ENCODE measurements around the gene PARP14.
"Not testable (repeated sequence)": the region's sequence is repeated elsewhere in the genome, so short reads cannot be mapped to it uniquely, and the experiment has no call there.

Gene PARP14

DNA sequence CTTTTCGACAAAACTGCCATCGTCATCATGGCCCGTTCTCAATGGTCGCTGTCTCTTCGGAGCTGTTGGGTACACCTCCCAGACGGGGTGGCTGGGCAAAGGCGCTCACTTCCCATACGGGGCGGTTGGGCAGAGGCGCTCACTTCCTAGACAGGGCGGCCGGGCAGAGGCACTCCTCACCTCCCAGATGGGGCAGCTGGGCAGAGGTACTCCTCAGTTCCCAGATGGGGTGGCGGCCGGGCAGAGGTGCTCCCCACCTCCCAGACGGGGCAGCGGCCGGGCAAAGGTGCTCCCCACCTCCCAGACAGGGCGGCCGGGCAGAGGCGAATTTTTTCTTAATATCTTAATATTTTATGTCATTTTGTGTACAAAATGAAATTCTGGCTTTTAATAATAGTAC, 44.5 kb downstream of the PARP14 start:
- no peak for DNase-seq

DNA sequence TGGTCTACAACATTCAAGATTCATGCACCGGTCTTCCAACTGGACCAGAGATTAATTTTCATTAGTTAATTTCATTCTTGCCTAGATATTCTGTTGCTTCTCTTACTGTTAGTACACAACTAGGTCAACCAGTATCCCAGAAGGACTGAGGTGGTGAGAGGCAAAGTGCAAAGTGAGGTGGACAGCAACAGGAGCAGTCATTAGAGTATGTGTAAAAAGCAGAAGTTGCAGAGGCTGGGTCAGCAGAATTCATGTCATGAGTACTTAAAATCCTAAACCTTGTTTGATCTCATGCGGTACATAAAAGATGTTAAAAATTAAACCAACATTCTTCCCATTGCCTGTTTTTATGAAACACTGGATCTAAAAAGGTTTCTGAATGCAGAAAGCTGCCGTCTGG, 46.7 kb downstream of the PARP14 start:
- no peak for DNase-seq

DNA sequence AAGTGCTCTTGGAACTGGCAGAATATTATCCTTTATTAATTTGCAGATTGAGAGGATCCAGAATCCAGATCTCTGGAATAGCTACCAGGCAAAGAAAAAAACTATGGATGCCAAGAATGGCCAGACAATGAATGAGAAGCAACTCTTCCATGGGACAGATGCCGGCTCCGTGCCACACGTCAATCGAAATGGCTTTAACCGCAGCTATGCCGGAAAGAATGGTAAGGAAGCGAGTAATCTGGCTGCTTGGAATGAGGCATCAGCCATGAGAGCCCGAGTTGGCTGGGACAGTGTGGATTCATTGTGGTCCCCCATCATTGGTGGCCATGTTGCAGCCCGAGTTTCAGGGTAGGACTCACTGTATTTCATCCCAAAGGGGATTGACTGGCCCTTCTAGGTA, 47.1 kb downstream of the PARP14 start:
- no peak for DNase-seq

DNA sequence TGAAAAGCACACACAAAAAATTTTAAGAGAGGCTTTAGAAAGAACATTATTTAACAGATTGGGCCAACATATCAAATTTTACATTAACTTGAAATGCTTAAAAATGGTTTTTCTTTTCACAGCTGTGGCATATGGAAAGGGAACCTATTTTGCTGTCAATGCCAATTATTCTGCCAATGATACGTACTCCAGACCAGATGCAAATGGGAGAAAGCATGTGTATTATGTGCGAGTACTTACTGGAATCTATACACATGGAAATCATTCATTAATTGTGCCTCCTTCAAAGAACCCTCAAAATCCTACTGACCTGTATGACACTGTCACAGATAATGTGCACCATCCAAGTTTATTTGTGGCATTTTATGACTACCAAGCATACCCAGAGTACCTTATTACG, 47.5 kb downstream of the PARP14 start:
- no peak for DNase-seq

DNA sequence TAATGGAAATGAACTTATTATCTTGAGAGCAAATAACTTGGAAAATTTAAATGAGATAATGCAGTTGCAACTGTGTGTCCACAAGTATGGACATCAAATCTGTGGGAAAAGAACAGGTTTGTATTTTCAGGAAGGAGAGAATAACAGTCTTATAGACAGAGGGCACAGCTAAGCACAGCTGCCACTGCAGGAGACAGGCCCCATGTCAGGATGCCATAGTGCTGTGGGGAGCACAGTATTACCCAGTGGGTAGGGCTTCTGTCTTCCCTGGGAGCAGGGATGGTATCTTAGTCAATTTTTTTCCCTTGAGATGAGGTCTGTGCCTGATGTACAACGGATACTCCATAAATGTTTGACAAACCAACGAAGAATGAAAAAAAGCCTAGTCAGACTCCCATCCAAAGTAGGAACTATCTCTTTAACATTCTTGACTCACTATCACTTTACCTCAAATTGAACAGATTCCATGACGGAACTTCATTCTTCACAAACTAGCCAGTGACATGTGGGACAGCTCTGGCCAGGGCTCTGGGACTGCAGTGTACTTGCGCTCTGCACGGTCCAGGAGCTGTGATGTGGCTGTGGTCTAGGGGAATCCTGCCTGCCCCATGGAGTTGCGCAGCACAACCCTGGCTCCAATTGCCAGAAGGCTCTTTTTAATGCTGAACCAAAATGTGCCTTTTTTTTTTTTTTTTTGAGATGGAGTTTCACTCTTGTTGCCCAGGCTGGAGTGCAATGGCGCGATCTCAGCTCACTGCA, 48.3 kb downstream of the PARP14 start:
- DNase-seq = no peak

DNA sequence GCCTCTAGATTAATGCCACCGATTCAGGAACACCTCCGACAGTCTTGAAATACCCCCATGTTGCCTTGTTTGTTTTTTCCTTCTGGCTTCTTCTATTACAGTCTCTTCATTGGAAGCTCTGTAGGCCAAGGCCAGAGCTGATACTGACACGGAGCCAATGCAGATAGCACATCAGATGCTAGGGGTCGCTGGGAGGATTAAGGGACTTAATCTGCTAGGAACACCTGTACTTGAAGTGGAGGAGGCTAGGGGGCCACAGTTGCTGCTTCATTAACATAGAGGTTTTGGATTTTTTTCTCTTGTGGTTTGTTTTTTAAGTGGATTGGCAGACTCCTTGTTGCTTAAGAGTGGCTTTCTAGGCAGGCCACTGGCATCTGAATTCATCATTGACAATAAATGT, 49.6 kb downstream of the PARP14 start:
- DNase-seq = no peak

DNA sequence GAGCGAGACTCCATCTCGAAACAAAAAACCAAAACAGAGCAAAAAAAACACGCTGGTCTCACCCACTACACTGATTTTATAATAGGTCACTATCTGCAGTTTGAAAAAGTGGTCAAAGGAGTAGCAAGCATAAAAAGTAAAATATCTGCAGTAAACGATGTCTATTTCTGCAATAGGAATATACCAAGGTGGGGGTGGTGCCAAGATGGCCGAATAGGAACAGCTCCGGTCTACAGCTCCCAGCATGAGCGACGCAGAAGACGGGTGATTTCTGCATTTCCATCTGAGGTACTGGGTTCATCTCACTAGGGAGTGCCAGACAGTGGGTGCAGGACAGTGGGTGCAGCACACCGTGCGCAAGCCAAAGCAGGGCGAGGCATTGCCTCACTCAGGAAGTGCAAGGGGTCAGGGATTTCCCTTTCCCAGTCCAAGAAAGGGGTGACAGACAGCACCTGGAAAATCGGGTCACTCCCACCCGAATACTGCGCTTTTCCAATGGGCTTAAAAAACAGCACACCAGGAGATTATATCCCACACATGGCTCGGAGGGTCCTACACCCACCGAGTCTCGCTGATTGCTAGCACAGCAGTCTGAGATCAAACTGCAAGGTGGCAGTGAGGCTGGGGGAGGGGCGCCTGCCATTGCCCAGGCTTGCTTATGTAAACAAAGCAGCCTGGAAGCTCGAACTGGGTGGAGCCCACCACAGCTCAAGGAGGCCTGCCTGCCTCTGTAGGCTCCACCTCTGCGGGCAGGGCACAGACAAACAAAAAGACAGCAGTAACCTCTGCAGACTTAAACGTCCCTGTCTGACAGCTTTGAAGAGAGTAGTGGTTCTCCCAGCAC, 52.3 kb downstream of the PARP14 start:
- DNase-seq = not testable (repeated sequence)

DNA sequence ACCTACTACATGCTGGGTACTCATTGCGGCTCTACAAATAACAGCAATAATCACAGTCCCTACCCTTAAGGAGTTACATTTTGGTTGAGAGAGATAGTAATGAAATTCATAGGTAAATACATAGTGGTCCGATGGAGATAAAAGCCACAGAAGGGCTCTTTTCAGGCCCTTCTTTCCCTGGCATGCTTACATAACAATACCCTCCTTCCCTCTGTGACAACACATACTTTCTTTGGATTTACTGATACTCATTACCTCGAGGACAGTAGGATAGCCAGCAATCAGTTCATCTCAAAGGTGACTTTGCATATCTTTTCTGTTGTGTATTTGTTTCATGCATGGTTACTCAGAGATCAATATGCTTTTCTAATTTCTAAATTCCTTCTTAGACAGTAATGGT, 58.5 kb downstream of the PARP14 start:
- DNase-seq = no peak

DNA sequence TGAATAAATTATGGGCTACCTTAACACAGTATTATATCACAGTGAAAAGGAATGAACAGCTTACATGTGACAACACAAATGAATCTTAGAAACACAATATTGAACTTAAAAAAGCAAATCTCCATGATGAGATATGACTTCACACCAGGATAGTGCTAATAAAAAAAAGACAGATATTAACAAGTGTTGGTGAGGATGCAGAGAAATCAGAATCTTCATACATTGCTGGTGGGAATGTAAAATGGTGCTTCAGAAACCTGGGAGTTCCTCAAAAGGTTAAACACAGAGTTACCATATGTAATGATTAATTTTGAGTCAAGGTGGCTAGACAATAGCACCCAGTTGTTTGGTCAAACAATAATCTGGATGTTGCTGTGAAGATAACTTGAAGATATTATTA, 61.6 kb downstream of the PARP14 start:
- no peak for DNase-seq

DNA sequence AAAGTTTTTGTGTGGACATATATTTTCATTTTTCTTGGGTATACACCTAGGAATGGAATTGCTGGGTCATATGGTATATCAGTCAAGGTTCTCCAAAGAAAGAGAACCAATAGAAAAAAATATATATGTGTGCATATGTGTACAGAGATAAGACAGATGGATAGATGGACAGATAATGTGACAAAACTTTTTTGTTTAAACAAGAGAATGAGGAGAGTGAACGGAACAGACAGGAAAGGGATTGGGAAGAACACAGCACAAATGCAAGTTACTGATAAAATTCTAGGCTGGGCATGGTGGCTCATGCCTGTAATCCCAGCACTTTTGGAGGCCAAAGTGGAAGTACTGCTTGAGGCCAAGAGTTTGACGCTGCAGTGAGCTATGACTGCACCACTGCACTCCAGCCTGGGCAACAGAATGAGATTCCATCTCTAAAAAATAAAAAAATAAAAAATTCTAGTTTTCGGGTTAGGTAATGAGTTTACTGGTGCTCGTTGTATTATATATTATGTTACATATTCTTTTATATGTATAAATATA, 63.0 kb downstream of the PARP14 start:
- no peak for DNase-seq

DNA sequence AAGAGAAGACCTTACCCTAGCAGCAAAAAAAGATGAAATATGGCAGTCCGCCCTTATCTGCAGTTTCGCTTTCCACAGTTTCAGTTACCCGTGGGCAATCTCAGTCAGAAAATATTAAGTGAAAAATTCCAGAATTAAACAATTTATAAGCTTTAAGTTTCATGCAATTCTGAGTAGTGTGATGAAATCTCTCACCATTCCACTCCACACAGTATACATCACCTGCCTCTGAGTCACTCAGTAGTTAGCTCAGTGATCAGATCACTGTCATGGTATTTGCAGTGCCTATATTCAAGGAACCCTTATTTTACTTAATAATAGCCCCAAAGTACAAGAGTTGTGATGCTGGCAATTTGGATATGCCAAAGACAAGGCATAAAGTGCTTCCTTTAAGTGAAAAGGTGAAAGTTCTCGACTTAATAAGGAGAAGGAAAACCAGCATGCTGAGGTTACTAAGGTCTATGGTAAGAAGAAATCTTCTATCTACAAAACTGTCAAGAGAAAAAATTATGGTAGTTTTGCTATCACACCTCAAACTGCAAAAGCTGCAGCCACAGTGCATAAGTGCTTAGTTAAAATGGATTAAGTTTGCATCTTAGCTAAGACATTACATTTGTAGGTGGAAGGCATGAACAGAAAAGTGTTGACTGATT, 64.9 kb downstream of the PARP14 start:
- DNase-seq = no peak

DNA sequence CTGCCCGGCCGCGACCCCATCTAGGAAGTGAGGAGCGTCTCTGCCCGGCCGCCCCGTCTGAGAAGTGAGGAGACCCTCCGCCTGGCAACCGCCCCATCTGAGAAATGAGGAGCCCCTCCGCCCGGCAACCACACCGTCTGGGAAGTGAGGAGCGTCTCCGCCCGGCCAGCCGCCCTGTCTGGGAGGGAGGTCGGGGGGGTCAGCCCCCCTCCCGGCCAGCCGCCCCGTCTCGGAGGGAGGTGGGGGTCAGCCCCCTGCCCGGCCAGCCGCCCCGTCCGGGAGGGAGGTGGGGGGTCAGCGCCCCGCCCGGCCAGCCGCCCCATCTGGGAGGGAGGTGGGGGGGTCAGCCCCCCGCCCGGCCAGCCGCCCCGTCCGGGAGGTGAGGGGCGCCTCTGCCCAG, 66.7 kb downstream of the PARP14 start:
- not testable (repeated sequence) for DNase-seq

DNA sequence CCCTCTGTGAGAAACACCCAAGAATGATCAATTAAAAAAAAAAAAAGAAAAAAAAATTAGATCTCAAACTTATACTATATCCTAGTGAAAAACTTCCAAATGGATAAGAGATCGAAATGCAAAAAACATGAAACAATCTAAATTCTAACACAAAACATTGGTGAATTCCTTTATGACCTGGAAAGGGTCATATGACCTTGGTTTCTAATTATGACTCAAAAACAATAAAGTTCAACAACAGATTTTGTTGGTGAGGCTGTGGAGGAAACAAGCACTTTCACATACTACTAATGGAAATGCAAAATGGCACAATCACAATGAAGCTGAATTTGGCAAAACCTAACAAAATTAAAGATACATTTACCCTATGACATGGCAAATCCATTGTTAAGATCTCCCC, 67.7 kb downstream of the PARP14 start:
- DNase-seq = no peak

DNA sequence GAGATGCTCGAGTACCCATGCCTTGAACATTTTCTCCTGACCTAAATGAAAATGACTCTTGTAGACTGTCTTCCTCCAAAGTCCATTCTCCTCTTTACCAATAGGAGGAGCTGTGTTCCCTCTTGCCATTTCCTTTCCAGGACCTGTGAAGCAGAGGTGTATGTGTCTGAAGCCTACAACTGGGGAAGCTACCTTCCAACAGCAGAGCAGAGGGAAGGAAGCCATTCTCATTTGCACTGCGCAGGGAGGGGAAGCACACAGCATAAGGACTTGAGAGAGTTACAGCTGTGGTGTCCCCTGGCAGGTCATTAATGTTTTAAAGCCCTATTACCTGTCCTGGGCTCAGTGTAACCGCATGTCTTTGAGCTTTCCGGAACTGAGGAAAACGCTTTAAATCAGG, 74.3 kb downstream of the PARP14 start:
- no peak for DNase-seq

DNA sequence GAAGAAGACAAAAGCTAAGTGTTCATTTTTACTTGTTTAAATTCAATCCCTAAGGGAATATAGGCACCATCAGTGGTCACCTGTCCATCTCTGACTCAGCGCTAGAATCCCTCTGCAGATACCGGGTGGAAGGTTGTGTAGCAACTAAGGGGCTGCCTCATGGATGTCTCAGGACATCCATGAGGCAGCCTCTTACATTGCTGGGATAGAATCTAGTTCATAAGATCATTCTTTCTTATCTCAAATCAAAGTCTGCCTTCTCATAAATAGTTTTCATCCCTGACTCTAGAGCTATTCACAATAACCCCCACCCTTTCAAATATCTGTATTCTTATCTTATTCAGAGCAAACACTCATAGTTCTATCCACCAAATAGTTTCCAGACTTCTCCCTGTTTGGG, 74.9 kb downstream of the PARP14 start:
- no peak for DNase-seq

DNA sequence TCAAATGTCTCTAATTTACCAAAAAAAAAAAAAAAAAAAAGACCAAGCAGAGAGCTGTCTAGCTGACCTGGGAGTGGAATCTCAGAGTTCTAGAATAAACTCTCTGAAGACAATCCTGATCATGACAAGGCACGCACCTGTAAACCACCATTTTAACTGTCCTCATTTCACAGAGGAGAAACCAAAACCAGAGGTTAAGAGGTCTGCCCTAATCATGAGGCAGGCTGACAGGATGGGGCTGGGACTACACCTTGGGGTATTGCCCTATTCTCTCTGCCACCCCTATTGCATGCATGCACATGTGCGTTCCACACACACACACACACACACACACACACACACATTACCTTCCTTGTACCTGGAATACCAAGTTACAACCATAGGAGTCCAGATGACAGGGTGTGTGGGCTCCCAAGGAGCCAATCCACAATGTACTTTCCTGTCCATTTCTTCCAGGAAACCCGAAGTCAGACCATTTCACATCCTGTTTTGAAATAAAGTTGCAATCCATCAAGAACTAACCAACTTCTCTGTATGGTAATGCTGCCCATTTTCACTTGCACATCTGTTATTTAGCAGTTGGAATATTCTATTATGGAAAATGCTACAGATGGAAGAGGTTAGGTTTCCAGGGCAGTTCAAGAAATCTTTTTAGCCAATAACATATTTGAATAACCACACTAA, 78.4 kb downstream of the PARP14 start:
- no peak for DNase-seq

DNA sequence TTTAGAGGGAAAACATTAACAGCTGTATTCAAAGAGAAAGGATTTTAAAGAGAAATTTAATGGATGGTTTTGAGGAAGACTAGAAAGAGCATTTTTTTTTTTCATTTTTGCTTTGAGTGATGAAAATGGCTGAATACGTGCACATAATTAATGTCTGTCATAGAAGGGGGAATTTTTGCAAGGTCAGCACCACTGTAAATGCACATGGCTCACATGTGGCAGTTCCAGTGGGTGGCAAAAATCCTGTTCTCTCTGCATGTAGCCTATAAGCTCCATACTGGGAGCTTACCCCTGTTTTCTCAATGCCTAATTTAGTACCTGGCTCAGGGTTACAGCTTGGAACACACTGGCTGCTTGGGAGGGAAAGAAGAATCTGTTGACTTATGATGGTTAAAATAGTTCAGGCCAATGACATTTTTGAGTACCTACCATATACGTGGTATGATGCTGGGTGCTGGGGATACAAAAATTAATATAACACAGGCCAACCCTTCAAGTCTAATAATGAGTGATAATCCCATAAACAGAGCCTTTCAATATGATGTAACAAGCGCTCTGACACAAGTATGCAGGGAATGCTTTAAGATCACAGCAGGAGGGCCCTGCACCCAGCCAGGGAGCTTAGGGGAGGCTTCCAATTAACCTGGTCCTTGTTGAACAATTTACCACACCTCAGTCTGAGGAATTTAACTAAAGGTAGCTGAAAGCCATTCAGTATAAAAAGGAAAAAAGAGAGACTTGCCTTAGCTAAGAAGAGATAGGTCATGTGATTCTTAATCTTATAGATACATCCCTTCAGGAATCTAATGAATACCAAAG, 80.0 kb downstream of the PARP14 start:
- no peak for DNase-seq

DNA sequence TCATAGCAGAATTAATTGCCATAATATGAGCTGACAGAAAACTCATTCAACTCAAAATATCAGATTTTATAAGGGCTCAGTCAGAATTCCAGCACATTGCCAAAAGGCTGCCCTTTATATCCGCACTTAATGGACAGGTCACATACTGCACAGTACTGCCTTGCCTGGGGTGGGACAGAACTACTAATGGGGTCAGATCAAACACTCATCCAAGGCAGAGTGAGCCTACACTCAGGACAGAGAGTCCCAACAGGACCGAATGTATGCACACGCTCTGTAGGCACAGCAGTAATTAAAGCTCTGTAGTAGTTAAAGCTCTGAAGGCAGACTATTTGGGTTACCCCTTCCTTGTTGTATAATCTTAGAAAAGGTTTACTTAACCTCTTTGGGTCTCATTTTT, 85.8 kb downstream of the PARP14 start:
- DNase-seq = no peak

DNA sequence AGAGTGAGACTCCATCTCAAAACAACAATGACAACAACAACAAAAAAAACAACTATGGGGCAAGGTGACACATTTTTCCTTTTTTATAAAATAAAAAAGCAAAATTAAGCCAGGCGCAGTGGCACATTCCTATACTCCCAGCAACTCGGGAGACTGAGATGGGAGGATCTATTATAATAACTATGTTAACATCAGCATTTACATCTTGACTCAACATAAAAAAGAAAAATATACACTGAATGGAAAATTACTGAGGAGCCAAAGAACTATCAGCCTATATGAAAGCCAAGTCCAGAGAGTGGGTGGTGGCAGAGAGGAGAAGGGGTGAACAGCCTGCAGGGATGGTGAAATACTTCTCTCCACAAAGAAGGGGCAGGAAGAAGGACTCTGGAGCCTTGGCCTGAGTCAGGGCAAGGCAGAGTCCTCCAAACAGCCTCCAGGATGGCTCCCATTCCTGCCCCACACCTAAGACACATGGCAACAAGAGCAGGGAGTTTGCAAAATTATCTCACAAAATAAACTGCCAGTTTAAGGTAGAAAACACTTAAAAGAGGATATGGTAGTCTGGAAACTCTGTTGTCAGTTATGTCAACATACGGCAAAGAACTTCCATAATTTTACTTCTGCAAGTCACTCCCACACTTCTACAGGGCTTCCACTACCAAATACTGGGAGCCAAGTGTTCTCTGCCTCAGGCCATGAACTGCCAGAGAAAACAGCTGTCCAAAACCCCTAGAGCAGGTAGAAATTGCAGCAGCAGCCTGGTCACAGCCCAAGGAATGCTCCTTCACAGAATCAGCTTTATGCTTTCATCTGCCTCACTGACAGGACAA, 87.1 kb downstream of the PARP14 start:
- DNase-seq = no peak

DNA sequence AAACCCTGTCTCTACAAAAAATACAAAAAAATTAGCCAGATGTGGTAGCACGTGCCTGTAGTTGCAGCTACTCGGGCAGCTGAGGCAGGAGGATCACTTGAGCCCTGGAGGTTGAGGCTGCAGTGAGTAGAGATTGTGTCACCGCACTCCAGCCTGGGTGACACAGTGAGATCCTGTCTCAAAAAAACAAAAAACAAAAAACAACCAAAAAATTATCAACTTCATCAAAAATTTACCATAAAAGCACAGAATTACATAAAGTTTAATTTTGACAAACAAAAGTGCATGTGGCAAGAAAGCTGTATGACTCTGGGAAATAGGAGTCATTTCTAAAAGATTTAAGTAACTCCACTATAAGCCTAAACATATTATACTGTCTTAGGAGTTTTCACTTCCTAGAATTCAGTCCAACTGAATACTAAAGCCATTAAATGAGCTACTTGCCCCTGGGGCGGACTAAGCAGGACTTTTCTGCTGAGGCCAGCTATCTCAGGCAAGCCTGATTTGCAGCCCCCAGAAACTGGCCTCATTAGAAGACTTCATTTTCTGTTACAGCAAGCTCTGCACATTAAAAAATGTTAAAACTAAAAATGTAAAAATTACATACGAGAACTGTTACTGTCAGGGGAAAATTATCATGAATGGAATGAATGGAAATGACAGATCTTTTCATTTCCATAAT, 90.0 kb downstream of the PARP14 start:
- no peak for DNase-seq

DNA sequence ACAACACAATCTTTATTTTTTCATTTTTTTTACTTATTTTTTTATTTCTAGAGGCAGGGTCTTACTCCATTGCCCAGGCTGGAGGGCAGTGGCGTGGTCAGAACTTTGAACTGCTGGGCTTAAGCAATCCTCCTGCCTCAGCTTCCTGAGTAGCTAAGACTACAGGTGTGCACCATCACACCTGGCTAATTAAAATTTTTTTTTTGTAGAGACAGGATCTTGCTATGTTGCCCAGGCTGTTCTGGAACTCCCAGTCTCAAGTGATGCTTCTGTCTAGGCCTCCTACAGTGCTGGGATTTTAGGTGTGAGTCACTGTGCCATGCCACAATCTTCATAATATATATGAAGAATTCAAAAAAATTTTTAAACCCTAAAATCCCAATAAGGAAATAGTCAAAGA, 92.2 kb downstream of the PARP14 start:
- no peak for DNase-seq

Data from NCI-H345 (cell line).